Neural cell (in vitro differentiated cells): Measurements from ENCODE around the gene VLDLR.

ENCODE experiments used
- CTCF ChIP-seq: fragments of 450-650 bp; IDR thresholded peaks from 2 replicates; pipeline ENCODE4 v1.5.1; 2014; ENCODE audit warnings: antibody characterized with exemption, mild to moderate bottlenecking, moderate library complexity; ENCODE audit not compliant: poor library complexity, severe bottlenecking
- EP300 ChIP-seq: fragments of 450-650 bp; conservative IDR thresholded peaks from 2 replicates; pipeline ENCODE4 v1.6.1; 2014; ENCODE audit warnings: antibody characterized with exemption, mild to moderate bottlenecking, moderate library complexity; ENCODE audit not compliant: poor library complexity, severe bottlenecking
- POLR2AphosphoS5 ChIP-seq: IDR thresholded peaks from 2 replicates; pipeline ENCODE4 v1.6.1; 2012
- TF ChIP-seq, protein P1 (sequence below): IDR thresholded peaks from 2 replicates; pipeline ENCODE4 v1.6.1; 2012; ENCODE audit warnings: borderline replicate concordance

GRCh38 chr9:2663461-2664173, 42.0 kb downstream of the VLDLR start:
- TF ChIP-seq POLR2AphosphoS5 (no peak), CTCF (no peak), EP300 (no peak)
- TF ChIP-seq, protein P1, sequence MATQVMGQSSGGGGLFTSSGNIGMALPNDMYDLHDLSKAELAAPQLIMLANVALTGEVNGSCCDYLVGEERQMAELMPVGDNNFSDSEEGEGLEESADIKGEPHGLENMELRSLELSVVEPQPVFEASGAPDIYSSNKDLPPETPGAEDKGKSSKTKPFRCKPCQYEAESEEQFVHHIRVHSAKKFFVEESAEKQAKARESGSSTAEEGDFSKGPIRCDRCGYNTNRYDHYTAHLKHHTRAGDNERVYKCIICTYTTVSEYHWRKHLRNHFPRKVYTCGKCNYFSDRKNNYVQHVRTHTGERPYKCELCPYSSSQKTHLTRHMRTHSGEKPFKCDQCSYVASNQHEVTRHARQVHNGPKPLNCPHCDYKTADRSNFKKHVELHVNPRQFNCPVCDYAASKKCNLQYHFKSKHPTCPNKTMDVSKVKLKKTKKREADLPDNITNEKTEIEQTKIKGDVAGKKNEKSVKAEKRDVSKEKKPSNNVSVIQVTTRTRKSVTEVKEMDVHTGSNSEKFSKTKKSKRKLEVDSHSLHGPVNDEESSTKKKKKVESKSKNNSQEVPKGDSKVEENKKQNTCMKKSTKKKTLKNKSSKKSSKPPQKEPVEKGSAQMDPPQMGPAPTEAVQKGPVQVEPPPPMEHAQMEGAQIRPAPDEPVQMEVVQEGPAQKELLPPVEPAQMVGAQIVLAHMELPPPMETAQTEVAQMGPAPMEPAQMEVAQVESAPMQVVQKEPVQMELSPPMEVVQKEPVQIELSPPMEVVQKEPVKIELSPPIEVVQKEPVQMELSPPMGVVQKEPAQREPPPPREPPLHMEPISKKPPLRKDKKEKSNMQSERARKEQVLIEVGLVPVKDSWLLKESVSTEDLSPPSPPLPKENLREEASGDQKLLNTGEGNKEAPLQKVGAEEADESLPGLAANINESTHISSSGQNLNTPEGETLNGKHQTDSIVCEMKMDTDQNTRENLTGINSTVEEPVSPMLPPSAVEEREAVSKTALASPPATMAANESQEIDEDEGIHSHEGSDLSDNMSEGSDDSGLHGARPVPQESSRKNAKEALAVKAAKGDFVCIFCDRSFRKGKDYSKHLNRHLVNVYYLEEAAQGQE: no peak
